GF-D8 (cell line): ENCODE measurements around the gene MGST2.

ENCODE experiments used
- DNase-seq: peaks from one replicate; lab custom pipeline; 2025; lab: John Stamatoyannopoulos, UW

MGST2 gene

DNA sequence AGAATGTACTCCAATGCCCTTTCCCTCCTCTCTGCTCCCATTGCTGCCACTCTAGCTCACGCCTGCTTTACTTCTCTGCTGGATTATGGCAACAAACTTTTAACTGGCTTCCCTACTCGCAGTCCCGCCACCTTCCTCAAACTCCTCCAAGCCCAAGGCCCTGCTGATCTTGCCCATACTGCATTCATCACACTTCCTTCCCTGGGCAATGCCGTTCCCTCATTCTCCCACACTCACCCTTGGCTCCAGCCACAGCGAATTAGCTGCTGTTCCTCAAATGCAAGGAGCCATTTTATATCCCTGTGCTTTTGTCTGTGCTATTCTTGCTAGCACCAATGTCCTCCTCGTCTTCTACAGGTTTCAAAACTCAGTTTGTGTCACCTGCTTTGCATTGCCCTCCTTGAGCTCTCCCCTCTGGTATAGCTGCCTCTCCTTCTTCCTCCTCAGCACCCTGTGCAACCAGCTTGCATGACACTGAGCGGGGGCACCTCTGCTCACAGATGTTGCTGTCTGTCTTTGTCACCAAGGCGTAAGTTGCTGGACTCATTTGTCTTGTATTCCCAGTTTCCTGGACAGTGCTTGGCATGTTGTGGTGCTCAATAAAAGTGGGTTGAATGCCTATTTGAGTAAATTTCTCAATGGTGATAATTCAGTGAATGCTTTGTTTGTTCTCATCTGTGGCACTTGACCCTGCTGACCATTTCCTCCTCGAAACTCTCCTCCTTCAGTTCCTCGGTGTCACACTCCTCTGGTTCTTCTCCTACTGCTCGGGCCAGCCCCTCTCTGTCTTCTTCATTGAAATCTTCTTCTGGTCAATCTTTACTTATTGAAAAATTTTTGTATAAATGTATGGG lies 22.4 kb upstream of the MGST2 start:
- DNase-seq, result no peak

DNA sequence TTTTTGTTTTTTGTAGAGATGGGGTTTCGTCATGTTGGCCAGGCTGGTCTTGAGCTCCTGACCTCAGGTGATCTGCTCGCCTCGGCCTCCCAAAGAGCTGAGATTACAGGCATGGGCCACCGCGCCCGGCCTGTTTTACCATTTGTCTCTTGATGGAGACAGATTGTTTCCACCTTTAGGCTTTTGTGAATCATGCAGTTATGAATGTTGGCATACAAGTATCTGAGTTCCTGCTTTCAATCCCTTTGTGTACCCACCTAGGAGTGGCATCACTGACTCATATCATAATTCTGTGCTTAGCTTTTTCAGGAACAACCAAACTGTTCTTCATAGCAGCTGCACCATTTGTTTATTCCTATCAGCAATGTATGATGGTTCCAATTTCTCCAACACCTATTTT lies 20.2 kb upstream of the MGST2 start:
- DNase-seq, result no peak

DNA sequence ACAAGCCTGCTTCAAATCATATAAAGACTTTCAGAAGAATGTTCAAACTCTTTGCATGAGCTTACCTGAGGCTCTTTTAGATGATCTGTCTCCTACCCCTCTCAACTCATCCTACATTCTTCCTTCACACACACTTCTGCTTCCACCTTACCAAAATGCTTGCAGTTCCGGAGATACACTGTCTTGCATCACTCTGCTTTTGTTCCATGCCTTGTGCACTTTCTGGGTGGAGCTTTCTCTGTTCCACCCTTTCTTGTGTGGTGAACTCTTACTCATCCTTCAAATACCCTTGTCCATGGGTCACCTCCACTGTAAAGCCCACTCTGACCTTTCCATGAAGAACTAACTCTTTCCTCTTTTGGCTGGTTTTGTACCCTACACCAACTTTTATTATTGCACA lies 18.4 kb upstream of the MGST2 start:
- no peak for DNase-seq

DNA sequence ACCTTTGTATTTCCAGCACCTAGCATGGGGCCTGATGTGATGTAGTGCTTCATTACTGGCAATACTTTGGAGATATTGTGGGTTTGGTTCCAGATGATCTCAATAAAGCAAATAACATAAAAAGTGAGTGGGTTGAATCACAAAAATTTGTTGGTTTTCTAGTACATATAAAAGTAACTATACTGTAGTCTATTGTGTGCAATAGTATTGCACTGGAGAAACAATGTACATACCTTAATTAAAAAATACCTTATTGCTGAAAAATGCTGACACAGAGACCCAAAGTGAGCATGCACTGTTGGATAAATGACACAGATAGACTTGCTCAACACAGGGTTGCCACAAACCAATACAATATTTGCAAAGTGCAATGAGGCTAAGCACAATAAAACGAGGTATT lies 17.7 kb upstream of the MGST2 start:
- no peak for DNase-seq

DNA sequence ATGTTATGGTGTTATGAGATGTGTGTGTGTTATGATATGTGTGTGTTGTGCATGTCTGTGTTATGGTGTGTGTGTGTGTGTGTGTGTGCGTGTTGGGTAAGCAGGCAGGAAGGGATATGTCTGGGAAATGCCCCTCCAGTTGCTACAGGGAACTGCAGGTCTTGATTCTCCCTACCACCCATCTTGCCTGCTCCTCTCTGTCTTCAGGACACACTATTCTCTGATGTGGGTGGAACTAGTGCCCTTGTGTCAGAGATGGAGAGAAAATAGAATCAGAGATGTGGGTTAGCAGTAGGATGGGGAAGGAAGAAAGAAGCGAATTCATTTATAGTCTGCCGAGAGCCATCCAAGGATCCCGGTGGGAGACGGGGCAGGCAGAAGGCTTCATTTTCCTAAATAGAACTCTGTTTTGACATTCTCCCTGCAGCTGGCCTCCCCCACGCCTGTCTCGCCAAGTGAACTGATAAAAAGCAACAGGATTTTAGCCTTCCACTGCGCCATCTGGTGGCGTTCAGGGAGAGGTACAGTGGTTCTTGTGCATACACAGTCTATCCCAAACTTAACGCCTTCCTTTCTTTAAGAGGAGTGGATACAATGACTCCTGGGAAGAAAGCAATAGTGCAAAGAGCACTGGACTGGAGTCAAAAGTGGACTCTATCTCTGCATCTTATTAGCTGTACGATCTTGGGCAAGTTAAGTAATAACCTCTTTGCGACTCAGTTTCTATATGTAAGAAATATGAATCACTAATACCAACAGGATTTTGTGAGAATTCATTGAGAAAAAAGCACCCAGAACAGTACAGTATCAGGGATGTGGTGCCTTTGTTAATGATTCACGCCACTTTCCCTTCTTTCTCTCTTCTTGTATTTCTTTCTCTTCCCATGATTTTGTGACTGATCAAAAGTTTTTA lies 14.1 kb upstream of the MGST2 start:
- peak; percentile 25 for DNase-seq

DNA sequence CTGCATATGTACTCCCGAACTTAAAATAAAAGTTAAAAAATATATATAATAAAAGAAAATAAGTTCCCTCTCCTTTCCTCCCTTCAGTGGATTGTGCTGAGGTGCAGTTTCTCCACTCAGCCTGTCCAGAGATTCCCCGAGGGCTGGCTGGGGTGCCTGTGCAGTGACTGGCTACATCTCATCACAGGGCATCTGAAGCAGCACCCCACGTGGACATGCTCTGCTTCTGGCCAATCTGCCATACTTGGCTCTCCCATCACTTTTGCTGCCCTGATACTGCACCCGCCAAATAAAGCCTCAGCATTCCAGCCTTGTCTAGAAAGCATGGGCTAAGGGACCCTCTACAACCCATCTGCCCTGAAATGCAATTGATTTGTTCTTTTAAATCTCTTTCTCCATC lies 11.1 kb upstream of the MGST2 start:
- no peak for DNase-seq

DNA sequence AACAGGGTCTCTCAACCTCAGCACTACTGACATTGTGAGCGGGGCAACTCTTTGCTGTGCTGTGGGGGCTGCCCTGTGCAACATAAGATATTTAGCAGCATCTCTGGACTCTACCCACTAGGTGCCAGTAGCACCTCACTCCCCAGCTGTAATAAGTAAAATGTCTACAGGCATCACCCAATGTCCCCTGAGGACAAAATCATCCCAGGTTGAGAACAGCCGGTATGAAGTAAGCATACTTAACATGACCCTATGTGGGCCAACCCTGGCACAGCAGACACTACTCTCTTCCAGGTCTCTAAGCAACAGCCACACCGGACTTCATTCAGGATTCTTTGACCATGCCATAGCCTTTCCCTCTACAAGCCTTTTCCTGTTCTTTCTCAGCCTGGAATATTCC lies 10.5 kb upstream of the MGST2 start:
- DNase-seq, result peak; percentile 20

DNA sequence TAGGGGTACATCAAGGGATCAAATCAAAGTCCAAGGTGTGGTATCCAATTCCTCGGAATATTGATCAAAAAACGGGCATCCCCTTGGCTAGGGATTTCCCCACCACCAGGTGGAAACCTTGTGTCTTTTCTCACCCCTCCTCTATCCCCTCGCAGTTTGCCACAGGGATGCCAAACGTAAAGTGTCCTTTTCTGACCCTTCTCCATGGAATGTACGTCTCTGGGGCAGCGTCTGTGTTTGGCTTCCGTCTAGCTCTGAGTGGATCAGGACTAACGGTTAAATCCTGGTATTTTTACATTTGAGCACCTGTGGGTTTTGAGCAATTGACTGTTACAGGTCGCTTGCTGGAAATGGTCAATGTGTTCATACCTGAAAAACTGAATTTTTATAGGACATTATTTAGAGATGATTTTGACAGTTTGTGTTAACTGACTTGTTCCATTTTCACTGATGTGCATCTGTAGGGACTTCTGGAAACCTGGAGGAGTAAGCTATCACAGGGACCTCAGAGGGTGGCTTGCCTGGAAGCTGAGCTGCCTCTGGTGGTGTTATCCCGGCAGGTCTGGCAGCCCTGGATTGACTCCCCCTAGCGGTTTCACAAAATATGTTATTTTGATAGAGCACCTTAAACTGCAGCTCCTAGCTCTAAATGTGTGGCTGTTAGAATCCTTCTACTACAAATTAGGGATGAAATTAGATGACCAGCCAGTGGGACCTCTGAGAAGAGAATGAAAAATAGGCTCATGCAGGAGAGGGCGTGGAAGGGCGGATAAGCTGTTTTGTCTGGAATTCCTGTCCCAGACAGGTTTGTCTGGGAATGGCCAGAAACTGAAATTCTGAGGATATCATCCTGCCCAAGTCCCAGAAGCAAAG lies 8.8 kb upstream of the MGST2 start:
- peak; percentile 35 for DNase-seq

DNA sequence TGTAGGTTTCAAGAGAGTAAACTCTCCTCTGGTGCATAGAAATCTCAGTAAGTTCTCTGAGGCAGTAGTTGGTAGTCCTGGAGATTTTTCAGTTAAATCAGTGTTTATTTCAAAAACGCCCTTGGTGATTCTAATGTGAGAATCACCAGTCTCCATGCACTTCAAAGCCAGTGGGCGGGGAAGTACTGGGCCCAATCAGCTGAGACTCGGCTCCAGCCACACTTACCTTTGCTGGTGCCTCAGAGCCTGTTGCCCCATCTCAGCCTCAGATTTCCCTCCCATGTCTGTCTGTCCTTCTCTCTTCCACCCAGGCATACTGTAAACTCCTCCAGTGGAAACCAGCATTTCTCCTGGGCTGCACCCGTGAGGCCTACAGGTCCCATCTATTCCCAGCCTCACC lies 7.4 kb upstream of the MGST2 start:
- DNase-seq, result no peak

DNA sequence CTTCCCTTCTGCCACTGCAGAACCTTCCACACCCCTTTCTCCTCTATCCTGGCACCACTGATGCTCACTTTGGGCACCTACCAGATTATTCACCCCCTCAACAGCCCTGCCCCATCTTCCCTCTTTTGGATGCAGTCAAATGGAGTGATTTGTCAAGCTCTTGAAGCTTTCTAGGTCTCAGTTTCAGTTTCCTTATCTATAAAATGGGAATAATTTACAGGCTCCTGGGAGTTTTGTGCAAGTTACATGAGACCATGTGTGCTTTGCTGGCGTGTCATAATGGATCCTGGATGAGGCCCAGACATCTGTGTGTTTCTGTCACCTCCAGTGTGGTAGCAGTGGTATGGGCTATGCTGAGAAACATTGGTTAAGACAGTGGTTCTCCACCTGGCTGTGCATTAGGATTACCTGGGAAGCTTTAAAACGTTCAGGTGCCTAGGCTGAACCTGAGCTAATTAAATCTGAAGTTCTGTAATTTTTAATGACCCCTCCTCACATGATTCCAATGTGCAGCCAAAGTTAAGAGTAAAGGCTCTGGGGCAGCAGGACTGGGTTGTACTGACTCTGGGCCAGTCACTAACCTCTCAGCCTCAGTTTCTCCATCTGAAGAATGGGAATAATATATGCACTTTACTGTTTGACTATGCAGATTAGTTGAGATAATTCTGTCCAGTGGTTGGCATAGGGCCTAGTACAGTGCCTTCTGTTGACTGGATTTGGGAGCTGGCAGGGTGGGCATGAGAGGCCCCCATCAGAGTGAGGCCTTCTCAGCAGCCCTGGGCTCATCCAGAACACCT lies 6.8 kb upstream of the MGST2 start:
- DNase-seq, result no peak

DNA sequence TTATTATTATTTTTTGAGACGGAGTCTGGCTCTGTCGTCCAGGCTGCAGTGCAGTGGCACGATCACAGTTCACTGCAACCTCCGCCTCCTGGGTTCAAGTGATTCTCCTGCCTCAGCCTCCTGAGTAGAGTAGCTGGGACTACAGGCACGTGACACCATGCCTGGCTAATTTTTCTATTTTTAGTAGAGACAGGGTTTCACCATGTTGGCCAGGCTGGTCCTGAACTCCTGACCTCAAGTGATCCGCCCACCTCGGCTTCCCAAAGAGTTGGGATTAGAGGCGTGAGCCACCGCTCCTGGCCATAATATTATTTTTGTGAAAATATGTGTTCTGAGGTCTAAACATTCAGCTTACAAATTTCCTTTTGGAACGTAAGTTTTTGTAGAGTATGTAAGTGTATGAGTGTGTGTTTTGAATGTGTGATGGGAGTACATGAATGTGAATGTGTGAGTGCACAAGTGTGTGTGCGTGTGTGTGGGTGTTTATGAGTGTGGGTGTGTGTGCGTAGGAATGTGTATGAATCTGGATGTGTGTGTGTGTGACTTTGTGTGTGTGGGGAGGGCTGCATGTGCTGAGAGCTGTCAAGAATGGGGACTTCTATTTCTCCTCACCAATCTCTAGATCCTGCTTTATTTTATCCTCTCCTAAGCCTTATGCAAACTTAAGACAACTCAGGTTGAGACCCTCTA lies 5.7 kb upstream of the MGST2 start:
- DNase-seq, result no peak

DNA sequence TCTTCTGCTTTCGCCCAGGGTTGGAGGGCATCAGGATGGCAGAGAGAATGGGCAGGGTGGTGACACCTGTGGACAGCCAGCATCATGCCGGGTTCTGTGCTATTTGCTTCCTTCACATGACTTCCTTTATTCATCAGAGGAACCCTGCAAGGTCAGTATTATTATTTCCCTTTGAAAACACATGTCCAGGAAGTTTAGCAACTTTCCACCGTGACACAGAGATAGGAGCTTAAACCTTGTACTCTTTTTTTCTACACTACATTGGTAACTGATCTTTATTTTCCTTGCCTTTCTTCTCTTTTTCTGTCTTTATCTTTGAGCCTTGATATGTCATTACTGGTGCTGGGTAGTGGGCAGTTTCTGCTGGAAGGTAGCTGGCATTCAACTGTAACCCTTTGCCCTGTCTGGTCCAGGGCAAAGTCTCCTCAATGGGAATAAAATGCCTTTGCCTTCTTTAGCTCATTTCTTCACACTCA lies 5.0 kb upstream of the MGST2 start:
- peak; percentile 89 for DNase-seq

DNA sequence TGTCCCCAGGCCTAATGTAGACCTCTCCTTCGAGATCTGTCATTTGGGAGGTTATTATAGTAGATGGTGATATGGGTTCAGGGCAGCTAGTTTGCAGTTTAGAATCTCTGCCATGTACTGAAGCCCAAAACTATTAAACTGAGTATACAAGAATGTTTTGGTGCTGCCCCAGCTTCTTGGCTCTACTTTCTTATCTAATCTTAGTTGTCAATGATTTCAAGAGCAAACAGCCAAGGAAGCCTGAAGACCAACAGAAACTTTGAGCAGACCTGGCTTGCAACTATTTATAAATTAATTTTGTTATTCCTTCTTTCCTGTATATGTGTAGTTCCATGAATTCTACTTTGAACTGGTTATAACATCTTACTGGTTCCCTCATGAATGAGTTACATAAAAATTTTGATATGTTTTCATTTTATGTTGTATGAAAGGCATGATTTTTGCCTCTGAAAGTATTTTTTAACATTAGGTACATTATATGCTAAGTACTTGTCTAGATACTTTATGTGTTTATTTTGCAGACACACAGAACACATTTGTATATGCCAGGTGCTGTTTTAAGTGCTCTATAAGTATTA lies 2.0 kb upstream of the MGST2 start:
- no peak for DNase-seq

DNA sequence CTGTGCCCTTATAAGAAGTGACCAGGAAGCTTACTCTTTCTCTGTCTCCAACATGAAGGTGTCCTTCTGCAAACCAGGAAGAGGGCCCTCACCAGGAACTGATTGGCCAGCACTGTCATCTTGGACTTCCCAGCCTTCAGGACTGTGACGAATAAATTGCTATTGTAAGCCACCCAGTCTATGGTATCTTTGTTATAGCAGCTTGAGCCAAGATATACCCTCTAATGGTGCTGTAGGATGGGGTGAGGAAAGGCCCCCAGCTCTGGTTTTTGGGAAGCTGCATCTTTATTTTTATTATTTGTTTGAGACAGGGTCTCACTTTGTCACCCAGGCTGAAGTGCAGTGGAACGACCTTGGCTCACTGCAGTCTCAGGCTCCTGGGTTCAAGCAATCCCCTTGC lies 1.2 kb upstream of the MGST2 start:
- no peak for DNase-seq

DNA sequence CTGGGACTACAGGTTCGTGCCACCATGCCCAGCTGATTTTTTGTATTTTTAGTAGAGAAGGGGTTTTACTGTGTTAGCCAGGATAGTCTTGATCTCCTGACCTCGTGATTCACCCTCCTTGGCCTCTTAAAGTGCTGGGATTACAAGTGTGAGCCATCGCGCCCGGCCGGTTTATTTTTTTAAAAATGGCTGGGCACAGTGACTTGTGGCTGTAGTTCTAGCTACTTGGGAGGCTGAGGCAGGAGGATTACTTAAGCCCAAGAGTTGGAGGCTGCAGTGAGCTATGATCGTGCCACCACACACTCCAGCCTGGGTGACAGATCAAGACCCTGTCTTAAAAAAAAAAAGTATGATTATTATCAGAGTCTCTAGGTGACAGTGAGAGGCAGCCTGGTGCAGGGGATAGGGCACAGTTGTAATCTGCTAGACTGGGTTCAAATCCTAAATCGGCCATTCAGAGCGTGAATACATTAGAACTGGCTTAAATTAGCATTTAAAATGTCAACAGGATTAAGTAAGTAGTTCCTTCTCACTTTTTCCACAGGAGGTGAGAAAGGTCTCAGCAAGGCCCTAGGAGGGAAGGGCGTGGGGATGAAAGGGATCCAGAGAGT lies 435 bp upstream of the MGST2 start:
- no peak for DNase-seq

DNA sequence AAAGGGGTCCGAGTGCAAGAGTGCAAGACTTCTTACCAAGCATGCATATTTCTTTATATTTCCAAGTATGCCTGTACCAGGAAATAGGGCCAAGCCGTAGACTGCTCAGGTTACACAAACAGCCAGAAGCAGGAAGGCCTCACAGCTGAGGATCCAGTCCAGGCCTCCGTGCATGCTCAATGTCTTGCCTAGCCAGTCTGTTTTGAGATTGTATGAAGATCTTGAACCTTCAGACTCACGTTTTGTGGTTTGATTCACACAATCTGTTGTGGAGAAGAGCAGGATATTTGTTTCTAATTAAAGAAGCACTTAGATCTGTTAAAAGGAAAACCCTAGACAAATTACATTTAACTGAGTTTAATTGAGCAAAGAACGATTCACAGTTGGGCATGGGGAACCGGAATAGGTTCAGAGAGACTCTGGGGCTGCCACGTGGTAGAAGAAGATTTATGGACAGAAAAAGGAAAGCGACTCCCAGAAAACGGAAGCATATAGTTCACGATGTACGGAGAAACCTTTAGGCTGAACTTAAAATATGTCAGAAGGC lies 1.2 kb downstream of the MGST2 start:
- DNase-seq, result peak; percentile 92

DNA sequence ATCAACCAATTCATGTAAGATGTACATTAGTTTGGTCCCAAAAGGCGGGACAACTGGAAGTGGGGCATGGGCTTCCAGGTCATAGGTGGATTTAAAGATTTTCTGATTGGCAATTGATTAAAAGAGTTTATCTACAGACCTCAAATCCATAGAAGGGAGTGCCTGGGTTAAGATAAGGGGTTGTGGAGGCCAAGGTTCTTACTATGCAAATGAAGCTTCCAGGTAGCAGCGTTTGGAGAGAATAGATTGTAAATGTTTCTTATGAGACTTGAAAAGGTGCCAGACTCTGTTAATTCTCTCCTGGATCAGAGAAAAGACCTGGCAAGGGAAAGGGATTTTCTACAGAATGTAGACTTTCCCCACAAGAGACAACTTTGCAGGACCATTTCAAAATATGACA lies 2.4 kb downstream of the MGST2 start:
- no peak for DNase-seq

DNA sequence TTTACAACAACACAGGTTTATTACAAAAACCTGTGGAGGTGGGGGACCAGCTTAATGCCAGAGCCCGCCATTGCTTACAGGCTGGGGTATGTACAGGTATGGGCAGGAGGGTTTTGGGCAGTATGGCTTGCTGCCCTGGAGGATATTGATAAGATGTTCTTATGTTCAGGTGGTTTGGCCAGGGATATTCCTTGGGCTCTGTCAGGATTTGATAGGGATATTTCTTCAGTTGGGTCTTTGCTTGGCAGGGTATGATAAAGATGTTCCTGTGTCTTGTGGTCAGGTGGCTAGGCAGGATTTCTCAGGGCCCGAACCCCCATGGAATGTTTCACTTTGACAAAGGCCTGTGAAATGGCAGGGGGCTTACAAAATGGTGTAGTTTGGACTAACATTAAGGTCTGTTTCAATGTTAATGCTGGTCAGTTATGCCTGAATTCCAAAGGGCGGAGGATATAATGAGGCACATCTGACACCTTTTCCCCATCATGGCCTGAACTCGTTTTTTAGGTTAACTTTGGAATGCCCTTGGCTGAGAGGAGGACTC lies 3.1 kb downstream of the MGST2 start:
- DNase-seq, result no peak

DNA sequence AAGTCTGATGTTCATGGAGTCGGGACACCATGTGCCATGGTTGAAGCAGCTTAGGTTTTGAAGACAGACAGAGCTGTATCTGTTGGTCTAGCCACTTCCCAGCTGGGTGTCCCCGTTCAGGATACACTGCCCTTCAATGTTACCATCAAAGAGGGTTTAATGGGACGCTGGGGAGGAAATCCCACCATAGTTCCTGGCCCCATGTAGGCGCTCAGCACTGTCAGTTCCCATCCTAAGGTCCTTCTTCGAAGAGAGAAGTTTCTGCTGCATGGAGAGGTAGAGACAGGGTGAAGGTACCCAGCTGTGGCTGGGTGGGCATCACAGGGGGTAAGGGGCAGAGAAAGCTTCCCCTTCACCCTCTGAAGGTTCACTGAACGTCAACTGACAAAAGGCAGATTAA lies 3.7 kb downstream of the MGST2 start:
- DNase-seq, result no peak
